Endothelial cell of umbilical vein (primary cell): ENCODE measurements around the gene PREP. TPM values are rescaled to one million over a fixed set of nuclear protein-coding genes. Genes with fewer than 3 reads are reported as not detected.

ENCODE experiments used
- BruUV-seq: library from RNA; stranded (reverse); fragments of 400-500 nt; replicated peaks from 2 replicates; lab custom pipeline; 2021; lab: Mats Ljungman, UMichigan
- CTCF ChIA-PET: fragments of 300-600, 350-600 bp; sonication (Branson Sonifier 250); formaldehyde crosslinking; loops from one replicate; lab custom pipeline; 2021; ENCODE audit warnings: antibody characterized with exemption, inconsistent platforms; lab: Charles Lee
- POLR2A ChIA-PET: fragments of 300-600, 350-600 bp; sonication (Branson Sonifier 250); formaldehyde crosslinking; loops from one replicate; lab custom pipeline; 2021; ENCODE audit warnings: antibody characterized with exemption, inconsistent platforms; lab: Charles Lee
- DNase-seq: peaks from one replicate; pipeline ENCODE4 v3.0.0-alpha.2; 2011; ENCODE audit warnings: low read depth, low spot score
- FAIRE-seq: peaks from 2 replicates; lab custom pipeline; 2011; peaks lifted over from hg19 to GRCh38; lab: Jason Lieb, UNC
- H2AFZ ChIP-seq: 2 replicates; pipeline ENCODE4 v1.6.0; 2012; ENCODE audit warnings: low read depth, low read length, control low read depth, inconsistent platforms
- H3K27ac ChIP-seq: 2 replicates; pipeline ENCODE4 v1.5.1; 2011; ENCODE audit warnings: low read depth, mild to moderate bottlenecking, control low read depth, low read length, moderate library complexity; ENCODE audit not compliant: insufficient read depth
- H3K27me3 ChIP-seq, 2 experiments: 2 replicates each; pipeline versions ENCODE4 v1.6.0 to v1.6.1; 2011; ENCODE audit warnings: low read length in 2 of 2, mixed read lengths in 1 of 2; ENCODE audit not compliant: control insufficient read depth in 2 of 2, insufficient read depth in 2 of 2
- H3K36me3 ChIP-seq, 2 experiments: 2 replicates in 1 of 2; 3 replicates in 1 of 2; pipeline ENCODE4 v1.5.1; 2011; ENCODE audit warnings: low read length in 2 of 2, mild to moderate bottlenecking in 1 of 2, moderate library complexity in 1 of 2; ENCODE audit not compliant: control insufficient read depth in 2 of 2, insufficient read depth in 2 of 2; ENCODE audit errors: extremely low read depth in 1 of 2
- H3K4me1 ChIP-seq: 3 replicates; pipeline ENCODE4 v1.5.1; 2011; ENCODE audit warnings: mild to moderate bottlenecking, low read length; ENCODE audit not compliant: control insufficient read depth, insufficient read depth; ENCODE audit errors: extremely low read depth
- H3K4me2 ChIP-seq: 2 replicates; pipeline ENCODE4 v1.6.1; 2011; ENCODE audit warnings: low read length, control low read depth, mixed read lengths; ENCODE audit not compliant: insufficient read depth
- H3K4me3 ChIP-seq, 3 experiments: fragments of 200-600 bp in 1 of 3; sonication (generic), shearing (Covaris generic) in 1 of 3; replicated peaks in 1 of 3; 2 replicates each; pipeline ENCODE4 v1.5.1; 2011 to 2016; ENCODE audit warnings: control low read depth in 3 of 3, low read length in 3 of 3, mild to moderate bottlenecking in 2 of 3, inconsistent platforms in 1 of 3, low read depth in 1 of 3, moderate library complexity in 1 of 3; ENCODE audit not compliant: insufficient read depth in 1 of 3
- H3K79me2 ChIP-seq: 2 replicates; pipeline ENCODE4 v1.6.0; 2012; ENCODE audit warnings: low read length, inconsistent platforms; ENCODE audit not compliant: control insufficient read depth, insufficient read depth
- H3K9ac ChIP-seq: replicated peaks from 2 replicates; pipeline ENCODE3; 2011; ENCODE audit warnings: low read length, control low read depth; ENCODE audit not compliant: insufficient read depth; ENCODE audit errors: extremely low read depth
- H3K9me1 ChIP-seq: replicated peaks from 3 replicates; pipeline ENCODE4 v1.6.0; 2011; ENCODE audit warnings: mild to moderate bottlenecking, low read length; ENCODE audit not compliant: control insufficient read depth, insufficient read depth; ENCODE audit errors: extremely low read depth
- H3K9me3 ChIP-seq: replicated peaks from 2 replicates; pipeline ENCODE4 v1.5.1; 2012; ENCODE audit warnings: low read length, inconsistent platforms; ENCODE audit not compliant: control insufficient read depth, insufficient read depth
- H4K20me1 ChIP-seq: replicated peaks from 2 replicates; pipeline ENCODE3; 2011; ENCODE audit warnings: mild to moderate bottlenecking, low read length; ENCODE audit not compliant: control insufficient read depth, insufficient read depth; ENCODE audit errors: extremely low read depth
- CTCF ChIP-seq, 2 donors: IDR thresholded peaks; 1 replicate in 1 of 2; 2 replicates in 1 of 2; pipeline ENCODE4 v1.5.1; 2011; ENCODE audit warnings: low read length in 2 of 2, mild to moderate bottlenecking in 2 of 2, moderate library complexity in 2 of 2, control low read depth in 1 of 2, inconsistent platforms in 1 of 2, low read depth in 1 of 2; ENCODE audit not compliant: insufficient read depth in 1 of 2; ENCODE audit errors: extremely low read depth in 1 of 2
- EZH2 ChIP-seq: IDR thresholded peaks from 2 replicates; pipeline ENCODE4 v1.6.1; 2012; ENCODE audit warnings: borderline replicate concordance, low read depth, mild to moderate bottlenecking, moderate library complexity, low read length, inconsistent platforms; ENCODE audit not compliant: severe bottlenecking
- FOS ChIP-seq: IDR thresholded peaks from 2 replicates; pipeline ENCODE4 v1.6.1; 2011; ENCODE audit warnings: mild to moderate bottlenecking, low read length, moderate library complexity, borderline replicate concordance; ENCODE audit not compliant: insufficient read depth
- GATA2 ChIP-seq: IDR thresholded peaks from 2 replicates; pipeline ENCODE4 v1.7.0; 2011; ENCODE audit warnings: low read depth, mild to moderate bottlenecking, moderate library complexity, mixed read lengths, low read length; ENCODE audit not compliant: insufficient read length, insufficient read depth
- JUN ChIP-seq: IDR thresholded peaks from 2 replicates; pipeline ENCODE4 v1.6.1; 2011; ENCODE audit warnings: borderline replicate concordance, low read depth; ENCODE audit not compliant: insufficient read length, insufficient read depth
- MAX ChIP-seq: IDR thresholded peaks from 2 replicates; pipeline ENCODE4 v1.6.1; 2011; ENCODE audit not compliant: insufficient read depth, insufficient read length
- MYC ChIP-seq: IDR thresholded peaks from one replicate; pipeline ENCODE4 v1.6.1; 2011; ENCODE audit warnings: mild to moderate bottlenecking, low read depth, low read length
- POLR2A ChIP-seq: IDR thresholded peaks from 2 replicates; pipeline ENCODE4 v1.6.1; 2012; ENCODE audit warnings: low read depth, mild to moderate bottlenecking, control low read depth, low read length
- POLR2AphosphoS5 ChIP-seq: IDR thresholded peaks from 2 replicates; pipeline ENCODE4 v1.6.1; 2012; ENCODE audit warnings: low read depth, mild to moderate bottlenecking, control low read depth, low read length, moderate library complexity; ENCODE audit not compliant: insufficient read depth
- dilution Hi-C: fragments of 300-500 bp; cut with MboI; formaldehyde crosslinking; loops from one replicate; pipeline ENCODE4 v1.15.0; 2019; ENCODE audit warnings: low sequenced_read_pairs; ENCODE audit not compliant: extremely low pct_ligation_motif_present
- intact Hi-C: fragments of 100-400 bp; cut with micrococcal nuclease; formaldehyde crosslinking; loops from one replicate; pipeline ENCODE4 v1.10.0; 2022
- polyA plus RNA-seq, 4 experiments: library from polyadenylated mRNA; depleted of rRNA in 3 of 4; stranded (reverse) in 3 of 4; unstranded in 1 of 4; fragments of >200 nt; gene quantifications; 2 replicates each; pipeline versions ENCODE4 v1.2.1 to v1.2.3, GENCODE V29; 2011 to 2012; ENCODE audit warnings: missing spikeins in 1 of 4
- total RNA-seq: library from RNA; stranded (reverse); gene quantifications from 2 replicates; pipeline ENCODE4 v1.2.3, GENCODE V29; 2021

The PREP gene
- total and polyA plus RNA-seq, 2 donors (not counting 3 experiments of a cell fraction or from before 2014, with no cell fraction given): 17.2 to 37.7 TPM

GRCh38 chr6:105391705-105392104 is 11.2 kb downstream of the PREP start:
- Histone ChIP-seq H4K20me1 (no peaks in the 10 kb centered on the region), H3K9ac (no peak overlapping the region), H3K27me3 (no peaks in the 10 kb centered on the region), H3K4me1 (no peaks in the 10 kb centered on the region), H3K4me3 (no peak overlapping the region), H3K4me2 (no peak overlapping the region), H3K27ac (no peak overlapping the region), H3K9me1 (no peaks in the 10 kb centered on the region), H3K36me3 (peaks cover 6 to 9% of the 10 kb centered on the region in 2 experiments), H3K79me2 (peaks cover 2% of the 10 kb centered on the region), H3K9me3 (no peaks in the 10 kb centered on the region), H2AFZ (no peak overlapping the region)
- FAIRE-seq (no peak), DNase-seq (no peak)
- BruUV-seq: no TSS peak
- TF ChIP-seq JUN (no peak), MAX (no peak), POLR2A (no peak), POLR2AphosphoS5 (no peak), CTCF (IDR thresholded peaks at IDR 0.05; ENCODE audit: extremely low read depth in 1 of 2, insufficient read depth in 1 of 2, low read depth in 1 of 2, low read length in 2 of 2) (no peak), EZH2 (no peak), FOS (no peak), MYC (no peak), GATA2 (no peak)
- POLR2A ChIA-PET: no interaction called here
- dilution Hi-C loops (no loop called here), intact Hi-C loops (no loop called here)
- CTCF ChIA-PET: no interaction called here
